ENCODE measurements around the gene RSRC2.
"Not testable (repeated sequence)": the region's sequence is repeated elsewhere in the genome, so short reads cannot be mapped to it uniquely, and the experiment has no call there.

Gene RSRC2

DNA sequence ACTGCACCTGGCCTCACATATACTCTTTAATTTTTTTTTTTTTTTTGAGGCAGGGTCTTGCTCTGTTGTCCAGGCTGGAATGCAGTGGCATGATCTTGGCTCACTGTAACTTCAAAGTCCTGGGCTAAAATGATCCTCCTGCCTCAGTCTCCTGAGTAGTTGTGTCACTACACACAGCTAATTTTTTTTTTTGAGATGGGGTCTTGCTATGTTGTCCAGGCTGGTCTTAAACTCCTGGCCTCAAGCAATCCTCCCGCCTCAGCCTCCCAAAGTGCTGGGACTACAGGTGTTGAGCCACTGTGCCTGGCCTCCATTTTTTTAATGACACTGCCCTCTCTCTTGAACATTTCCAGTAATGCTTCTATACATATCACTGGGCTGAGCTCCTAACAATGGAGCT lies 42.4 kb downstream of the RSRC2 start:
- not testable (repeated sequence) for DNase-seq

GRCh38 chr12:122483969-122484368 lies 42.8 kb downstream of the RSRC2 start:
- no peak for DNase-seq

GRCh38 chr12:122481861-122482260 lies 44.9 kb downstream of the RSRC2 start:
- no peak for DNase-seq

GRCh38 chr12:122480753-122481152 lies 46.0 kb downstream of the RSRC2 start:
- no peak for DNase-seq

DNA sequence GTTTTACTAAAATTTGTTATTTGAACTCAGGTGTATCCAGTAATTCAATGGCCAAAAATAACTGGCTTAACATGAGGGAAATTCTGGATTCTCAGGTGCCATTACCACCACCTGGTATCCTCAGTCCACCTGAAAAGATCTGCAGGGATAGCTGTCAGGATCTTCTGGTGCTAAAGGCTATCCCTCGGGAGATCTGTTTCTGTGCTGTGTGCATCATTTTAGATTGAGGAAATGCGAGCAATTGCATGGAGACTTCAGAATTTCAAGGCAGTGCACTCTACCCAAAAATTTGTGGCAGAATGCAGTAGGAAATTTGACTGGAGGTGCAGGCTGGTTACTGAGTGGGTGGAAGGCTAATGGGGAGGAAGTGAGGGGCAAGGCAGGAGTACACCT lies 52.4 kb downstream of the RSRC2 start:
- no peak for DNase-seq

DNA sequence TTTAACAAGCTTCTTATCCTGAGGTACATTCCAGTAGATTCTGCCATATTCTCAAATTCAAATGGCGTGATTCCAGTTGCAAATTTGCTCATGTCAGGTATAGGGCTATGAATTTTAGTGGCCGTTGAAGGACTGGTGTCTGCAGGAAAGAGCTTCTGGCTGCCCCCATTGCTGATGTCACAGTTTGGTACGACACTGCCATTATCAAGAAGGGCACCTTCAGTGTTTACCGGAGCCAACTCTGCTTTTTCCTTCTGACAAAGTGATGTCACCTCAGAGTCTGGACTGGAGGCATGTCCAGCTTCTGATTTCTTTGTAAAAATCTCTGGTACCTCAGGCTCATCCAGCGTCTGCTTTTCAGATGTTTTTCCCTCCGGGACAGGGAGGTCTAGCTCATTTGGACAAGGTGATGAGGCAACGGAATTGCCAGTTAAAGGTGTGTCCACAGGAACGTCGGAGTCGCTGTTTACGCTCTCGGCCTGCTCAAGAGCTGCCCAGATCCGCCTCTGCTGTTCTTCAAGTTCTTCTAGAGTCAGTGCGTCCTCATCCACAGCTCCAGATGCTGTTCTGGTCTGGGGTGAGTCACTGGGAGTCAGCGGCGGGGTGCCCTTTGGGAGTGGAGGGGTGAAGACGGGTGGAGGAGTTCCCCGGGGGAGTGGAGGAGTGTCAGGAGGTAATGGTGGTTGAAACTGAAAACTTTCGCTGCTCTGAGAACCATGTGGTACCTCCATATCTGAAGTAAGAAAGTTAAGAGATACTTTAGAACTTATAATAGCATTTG lies 53.0 kb downstream of the RSRC2 start:
- no peak for DNase-seq

DNA sequence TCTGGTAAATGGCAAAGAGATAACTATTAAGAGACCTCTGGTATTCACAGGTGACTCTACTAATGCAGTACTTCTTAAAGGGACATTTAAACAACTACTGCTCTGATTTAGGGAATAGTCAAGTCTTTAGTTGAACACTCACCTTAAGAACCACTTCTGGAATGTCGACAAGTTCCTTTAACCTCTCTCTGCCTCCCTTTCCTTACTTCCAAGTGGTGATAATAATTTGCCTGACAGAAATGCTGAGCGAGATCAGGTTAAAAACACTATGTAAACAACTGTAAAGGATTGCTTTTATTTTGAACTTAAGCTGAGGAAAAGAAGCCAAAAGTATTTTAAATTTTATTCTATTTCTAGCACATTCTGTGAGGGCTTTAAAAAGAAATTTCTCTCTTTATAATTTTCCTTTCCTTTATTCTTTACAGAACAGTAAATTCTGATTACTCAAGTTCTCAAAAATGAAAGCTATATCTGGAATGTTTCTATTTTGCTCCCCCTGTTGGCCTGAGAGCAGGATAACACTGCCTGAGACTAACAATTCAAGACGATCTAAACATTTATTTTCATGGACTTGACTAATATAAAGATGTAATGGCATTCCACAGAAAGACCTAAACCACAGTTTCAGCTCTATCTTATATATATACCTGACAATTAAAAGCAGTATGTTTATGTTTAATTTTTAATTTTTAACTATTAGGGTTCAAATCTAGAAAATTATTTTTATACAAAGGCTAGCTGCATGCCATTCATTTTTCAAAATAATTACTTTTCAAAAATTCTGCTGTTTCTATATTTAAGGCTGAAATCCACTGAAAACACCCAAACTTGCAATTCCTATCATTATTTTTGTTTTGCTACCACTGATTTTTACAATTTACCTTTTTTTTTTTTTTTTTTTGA lies 55.2 kb downstream of the RSRC2 start:
- no peak for DNase-seq

DNA sequence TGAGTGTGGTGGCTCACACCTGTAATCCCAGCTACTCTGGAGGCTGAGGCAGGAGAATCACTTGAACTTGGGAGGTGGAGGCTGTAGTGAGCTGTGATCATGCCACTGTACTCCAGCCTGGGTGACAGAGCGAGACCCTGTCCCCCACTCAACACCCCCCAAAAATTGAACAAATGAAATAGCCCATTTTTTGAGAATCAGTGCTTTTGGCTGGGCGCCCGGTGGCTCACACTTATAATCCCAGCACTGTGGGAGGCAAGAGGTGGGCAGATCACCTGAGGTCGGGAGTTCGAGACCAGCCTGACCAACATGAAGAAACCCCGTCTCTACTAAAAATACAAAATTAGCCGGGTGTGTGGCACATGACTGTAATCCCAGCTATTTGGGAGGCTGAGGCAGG lies 56.2 kb downstream of the RSRC2 start:
- not testable (repeated sequence) for DNase-seq

DNA sequence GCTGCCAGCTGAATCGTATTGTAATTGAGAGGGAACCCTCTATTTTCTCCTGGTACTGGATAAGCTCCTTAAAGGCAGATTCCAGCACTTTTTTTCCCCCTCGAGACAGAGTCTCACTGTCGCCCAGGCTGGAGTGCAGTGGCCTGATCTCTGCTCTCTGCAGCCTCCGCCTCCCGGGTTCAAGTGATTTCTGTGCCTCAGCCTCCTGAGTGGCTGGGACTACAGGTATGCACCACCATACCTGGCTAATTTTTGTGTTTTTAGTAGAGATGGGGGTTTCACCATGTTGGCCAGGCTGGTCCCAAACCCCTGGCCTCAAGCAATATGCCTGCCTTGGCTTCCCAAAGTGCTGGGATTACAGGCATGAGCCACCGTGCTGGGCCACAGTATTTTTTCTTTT lies 56.9 kb downstream of the RSRC2 start:
- not testable (repeated sequence) for DNase-seq

DNA sequence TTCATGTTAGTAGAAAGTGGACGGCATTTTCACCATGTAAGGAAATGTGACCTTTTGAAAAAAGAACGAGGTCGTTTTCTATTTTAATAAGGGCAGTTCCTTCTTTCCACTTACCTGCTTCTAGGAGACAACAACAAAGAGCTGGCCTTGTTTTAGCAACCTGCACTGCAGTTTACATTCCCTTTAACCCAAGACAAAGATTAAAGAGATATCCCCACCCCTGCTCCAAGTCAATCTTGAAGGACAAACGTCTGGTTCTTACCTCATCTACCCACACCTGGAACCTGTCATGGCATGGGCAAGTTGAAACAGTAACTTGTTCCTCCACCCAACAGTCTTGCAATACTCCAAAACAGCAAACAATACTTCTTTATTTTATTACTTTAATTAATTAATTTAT lies 58.8 kb downstream of the RSRC2 start:
- DNase-seq, result no peak

- not testable (repeated sequence) for DNase-seq
Observed at GRCh38 chr12:122464317-122465042, 62.3 kb downstream of the RSRC2 start.

DNA sequence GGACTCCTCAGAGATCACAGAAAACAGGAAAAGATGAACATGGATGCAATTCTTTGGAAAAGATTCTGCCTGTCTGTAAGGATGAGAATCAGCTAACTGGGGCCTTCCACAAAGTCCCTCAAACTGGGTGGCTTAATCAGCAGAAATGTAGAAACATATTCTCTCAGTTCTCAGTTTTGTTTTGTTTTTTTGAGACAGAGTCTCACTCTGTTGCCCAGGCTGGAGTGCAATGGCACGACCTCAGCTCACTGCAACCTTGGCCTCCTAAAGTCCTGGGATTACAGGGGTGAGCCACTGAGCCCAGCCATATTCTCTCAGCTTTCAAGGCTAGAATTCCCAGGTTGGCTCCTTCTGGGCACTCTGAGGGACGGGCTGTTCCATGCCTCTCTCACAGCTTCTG lies 66.1 kb downstream of the RSRC2 start:
- DNase-seq, result no peak

GRCh38 chr12:122460061-122460460 lies 66.7 kb downstream of the RSRC2 start:
- no peak for DNase-seq

DNA sequence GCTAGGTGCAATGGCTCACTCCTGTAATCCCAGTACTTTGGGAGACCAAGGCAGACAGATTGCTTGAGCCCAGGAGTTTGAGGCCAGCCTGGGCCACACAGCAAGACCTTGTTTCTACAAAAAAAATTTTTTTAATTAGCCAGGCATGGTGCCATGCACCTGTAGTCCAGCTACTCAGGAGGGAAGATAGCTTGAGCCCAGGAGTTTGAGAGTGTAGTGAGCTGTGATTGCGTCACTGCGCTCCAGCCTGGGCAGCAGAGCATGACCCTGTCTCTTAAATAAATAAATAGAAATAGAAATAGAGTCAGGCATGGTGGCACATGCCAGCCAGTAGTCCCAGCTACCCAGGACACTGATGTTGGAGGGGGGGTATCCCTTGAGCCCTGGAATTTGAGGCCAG lies 67.5 kb downstream of the RSRC2 start:
- no peak for DNase-seq

DNA sequence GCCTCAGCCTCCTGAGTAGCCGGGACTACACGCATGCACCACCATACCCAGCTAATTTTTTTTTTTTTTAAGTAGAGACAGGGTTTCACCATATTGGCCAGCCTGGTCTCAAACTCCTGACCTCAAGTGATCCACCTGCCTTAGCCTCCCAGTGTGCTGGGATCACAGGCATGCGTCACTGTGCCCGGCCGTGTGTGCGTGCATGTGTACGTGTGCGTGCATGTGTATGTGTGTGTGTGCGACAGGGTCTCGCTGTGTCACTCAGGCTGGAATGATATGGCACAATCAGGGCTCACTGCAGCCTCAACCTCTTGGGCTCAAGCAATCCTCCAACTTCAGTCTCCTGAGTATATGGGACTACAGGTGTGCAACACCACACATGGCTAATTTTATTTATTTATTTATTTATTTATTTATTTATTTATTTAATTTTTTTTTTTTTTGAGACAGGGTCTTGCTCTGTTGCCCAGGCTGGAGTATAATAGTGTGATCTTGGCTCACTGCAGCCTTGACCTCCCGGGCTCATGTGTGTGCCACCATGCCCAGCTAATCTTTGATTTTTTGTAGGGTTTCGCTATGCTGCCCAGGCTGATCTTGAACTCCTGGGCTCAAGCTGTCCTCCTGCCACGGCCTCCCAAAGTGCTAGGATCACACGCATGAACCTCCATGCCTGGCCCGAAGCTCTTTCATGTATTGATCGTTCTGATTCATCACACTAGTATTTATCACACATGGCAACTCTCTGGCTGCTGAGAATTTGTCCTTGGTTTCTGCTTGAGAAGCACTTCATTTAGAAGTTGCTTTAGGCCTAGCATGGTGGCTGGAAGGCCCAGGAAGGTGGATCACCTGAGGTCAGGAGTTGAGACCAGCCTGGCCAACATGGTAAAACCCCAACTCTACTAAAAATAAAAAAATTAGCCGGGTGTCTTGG lies 68.4 kb downstream of the RSRC2 start:
- DNase-seq, result no peak

DNA sequence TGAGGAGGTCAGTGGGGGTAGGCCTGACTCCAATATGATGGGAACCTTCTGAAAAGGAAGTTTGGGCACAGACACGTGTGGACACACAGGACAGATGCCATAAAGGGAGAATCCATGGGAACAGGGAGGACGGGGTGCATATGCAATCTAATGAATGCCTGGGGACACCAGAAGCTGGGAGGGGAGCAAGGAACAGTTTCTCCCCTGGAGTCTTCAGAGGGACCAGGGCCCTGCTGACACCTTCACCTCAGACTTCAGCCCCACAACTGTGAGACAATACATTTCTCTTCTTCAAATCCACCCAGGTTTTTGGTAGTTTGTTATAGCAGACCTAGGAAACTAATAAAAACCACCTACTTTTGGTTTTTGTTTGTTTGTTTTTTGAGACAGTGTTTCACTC lies 69.1 kb downstream of the RSRC2 start:
- no peak for DNase-seq

- no peak for DNase-seq
Observed at GRCh38 chr12:122454739-122455138, 72.0 kb downstream of the RSRC2 start.

GRCh38 chr12:122454250-122454721 lies 72.5 kb downstream of the RSRC2 start:
- DNase-seq, result no peak
